GM23338 (cell line): ENCODE measurements around the gene NFIC. TPM values are rescaled to one million over a fixed set of nuclear protein-coding genes. Genes with fewer than 3 reads are reported as not detected.

Source experiments
- ATAC-seq: fragments of 200-7000 bp; cut with Tn5 transposase; 3 replicates; pipeline ENCODE4 v1.9.1; 2020
- DNase-seq: peaks from one replicate; pipeline ENCODE4 v3.0.0-alpha.2; 2015; ENCODE audit warnings: low spot score
- H2AFZ ChIP-seq: fragments of 200-600 bp; sonication (generic); 2 replicates; pipeline ENCODE4 v1.8.0; 2016; ENCODE audit warnings: antibody characterized with exemption, mild to moderate bottlenecking, moderate library complexity
- H3F3A ChIP-seq: fragments of 200-600 bp; sonication (generic); replicated peaks from 2 replicates; pipeline ENCODE4 v1.8.0; 2017; ENCODE audit warnings: antibody characterized with exemption, mixed run types, low read depth
- H3K27ac ChIP-seq: fragments of 200-600 bp; sonication (generic); 2 replicates; pipeline ENCODE4 v1.6.1; 2016; ENCODE audit warnings: low read depth
- H3K27me3 ChIP-seq: fragments of 200-600 bp; sonication (generic); 2 replicates; pipeline ENCODE4 v1.8.0; 2016; ENCODE audit warnings: mild to moderate bottlenecking, mixed run types, moderate library complexity; ENCODE audit not compliant: insufficient read depth
- H3K36me3 ChIP-seq: fragments of 200-600 bp; sonication (generic); 2 replicates; pipeline ENCODE4 v1.8.0; 2016; ENCODE audit warnings: mild to moderate bottlenecking; ENCODE audit not compliant: insufficient read depth
- H3K4me1 ChIP-seq: fragments of 200-600 bp; sonication (generic); 2 replicates; pipeline ENCODE4 v1.8.0; 2016; ENCODE audit warnings: mild to moderate bottlenecking, moderate library complexity; ENCODE audit not compliant: insufficient read depth
- H3K4me2 ChIP-seq: fragments of 200-600 bp; sonication (generic); 2 replicates; pipeline ENCODE4 v1.7.1; 2017; ENCODE audit warnings: mixed run types
- H3K4me3 ChIP-seq: fragments of 200-600 bp; sonication (generic); 2 replicates; pipeline ENCODE4 v1.6.1; 2016; ENCODE audit warnings: mixed run types
- H3K79me2 ChIP-seq: fragments of 200-600 bp; sonication (generic); replicated peaks from 2 replicates; pipeline ENCODE4 v1.8.0; 2017; ENCODE audit warnings: mild to moderate bottlenecking; ENCODE audit not compliant: insufficient read depth
- H3K9me2 ChIP-seq: fragments of 200-600 bp; sonication (generic); 2 replicates; pipeline ENCODE4 v1.8.0; 2017; ENCODE audit not compliant: insufficient read depth
- H4K20me1 ChIP-seq: fragments of 200-600 bp; sonication (generic); replicated peaks from 2 replicates; pipeline ENCODE4 v1.8.0; 2017; ENCODE audit warnings: mild to moderate bottlenecking; ENCODE audit not compliant: insufficient read depth
- H3K27ac Mint-ChIP-seq: 2 replicates; pipeline ENCODE4 v1.8.0; 2020; ENCODE audit warnings: inconsistent platforms, mild to moderate bottlenecking, moderate library complexity, mixed read lengths
- H3K27me3 Mint-ChIP-seq: 3 replicates; pipeline ENCODE4 v1.8.0; 2022; ENCODE audit warnings: low read depth, mild to moderate bottlenecking, moderate library complexity, mixed read lengths, inconsistent platforms; ENCODE audit not compliant: insufficient read depth, poor library complexity
- H3K36me3 Mint-ChIP-seq: 3 replicates; pipeline ENCODE4 v1.8.0; 2021; ENCODE audit warnings: low read depth, mild to moderate bottlenecking, inconsistent platforms, moderate library complexity, mixed read lengths
- H3K4me1 Mint-ChIP-seq: 3 replicates; pipeline ENCODE4 v1.8.0; 2020; ENCODE audit warnings: mild to moderate bottlenecking, inconsistent platforms, mixed read lengths
- H3K4me3 Mint-ChIP-seq: 3 replicates; pipeline ENCODE4 v1.8.0; 2021; ENCODE audit warnings: moderate library complexity, mild to moderate bottlenecking, inconsistent platforms, mixed read lengths
- H3K9me3 Mint-ChIP-seq: 3 replicates; pipeline ENCODE4 v1.8.0; 2020; ENCODE audit warnings: moderate library complexity, mild to moderate bottlenecking, inconsistent platforms, mixed read lengths
- CREB1 ChIP-seq: fragments of 250-450 bp; sonication (Bioruptor Pico); IDR thresholded peaks from 2 replicates; pipeline ENCODE4 v1.5.0; 2020; ENCODE audit warnings: low read depth, mild to moderate bottlenecking, moderate library complexity
- EZH2 ChIP-seq: fragments of 200-600 bp; sonication (generic); IDR thresholded peaks from one replicate; pipeline ENCODE4 v1.8.0; 2017; ENCODE audit warnings: antibody characterized with exemption, mild to moderate bottlenecking, low read depth; ENCODE audit not compliant: unreplicated experiment
- EZH2phosphoT487 ChIP-seq: fragments of 200-600 bp; sonication (generic); IDR thresholded peaks from one replicate; pipeline ENCODE4 v1.8.1; 2018; ENCODE audit warnings: antibody characterized with exemption; ENCODE audit not compliant: unreplicated experiment
- NANOG ChIP-seq: IDR thresholded peaks from 2 replicates; pipeline ENCODE4 v1.6.1; 2016; ENCODE audit warnings: antibody characterized with exemption, borderline replicate concordance
- ZNF114 ChIP-seq: fragments of 250-450 bp; sonication (Bioruptor Pico); IDR thresholded peaks from 2 replicates; pipeline ENCODE4 v1.5.0; 2020; ENCODE audit warnings: mild to moderate bottlenecking, moderate library complexity
- polyA plus RNA-seq: library from polyadenylated mRNA; unstranded; fragments of >200 nt; fragmentation: Nextera tagmentation; extraction: Ambion mirVana; gene quantifications from 2 replicates; pipeline ENCODE4 v1.2.1, GENCODE V29; 2016
- total RNA-seq: library from RNA; depleted of rRNA; stranded (reverse); fragments of >200 nt; shearing (Covaris generic); gene quantifications from 2 replicates; pipeline ENCODE4 v1.2.3, GENCODE V29; 2014

NFIC gene
- total and polyA plus RNA-seq, 2 experiments from 2014 or later, result 1.3 to 5.3 TPM

- no peak for TF ChIP-seq ZNF114 (CRISPR knock-in tag)
Observed at GRCh38 chr19:3359919-3360420, 6.4 kb upstream of the NFIC start (continued).

- Mint-ChIP-seq H3K36me3 (peaks cover 3% of the 10 kb centered on the region; the same call in 1 of the 3 replicates), H3K9me3 (peaks cover 2% of the 10 kb centered on the region; the same call in 1 of the 3 replicates), H3K4me1 (peaks cover 23% of the 10 kb centered on the region), H3K4me3 (peak overlapping the region; percentile 66), H3K27ac (no peak overlapping the region), H3K27me3 (peaks cover 88% of the 10 kb centered on the region)
- peaks cover 95% of the 10 kb centered on the region for H3K27me3 ChIP-seq
- no peaks in the 10 kb centered on the region for H3K79me2 ChIP-seq
- peaks cover 9% of the 10 kb centered on the region; the same call in 1 of the 2 replicates for H3F3A ChIP-seq
- H4K20me1 ChIP-seq, result peaks cover 19% of the 10 kb centered on the region; the same call in 1 of the 2 replicates
- no peaks in the 10 kb centered on the region for H3K9me2 ChIP-seq
- DNase-seq, result peak; percentile 57
- peak overlapping the region; percentile 45 for H3K4me3 ChIP-seq
- H3K36me3 ChIP-seq, result no peaks in the 10 kb centered on the region
- H3K4me1 ChIP-seq, result peaks cover 2% of the 10 kb centered on the region; the same call in 1 of the 2 replicates
- H2AFZ ChIP-seq, result no peak overlapping the region
- no peak overlapping the region for H3K27ac ChIP-seq
- peak; percentile 21 for ATAC-seq
- peak overlapping the region; percentile 75 for H3K4me2 ChIP-seq
- TF ChIP-seq ZNF114 (CRISPR knock-in tag) (no peak), NANOG (no peak), EZH2phosphoT487 (peak; percentile 53), EZH2 (peak; percentile 95)
Observed at GRCh38 chr19:3360421-3361383, 5.7 kb upstream of the NFIC start.

- ATAC-seq (no peak), DNase-seq (no peak)
- Histone ChIP-seq H4K20me1 (peaks cover 19% of the 10 kb centered on the region; the same call in 1 of the 2 replicates), H3K27me3 (peaks cover 94% of the 10 kb centered on the region), H3K4me3 (0 out of 2 replicates have a peak overlapping the region, but pooled peaks have one; percentile 45), H3K27ac (no peak overlapping the region), H3K9me2 (no peaks in the 10 kb centered on the region), H3K79me2 (no peaks in the 10 kb centered on the region), H2AFZ (no peak overlapping the region), H3K36me3 (no peaks in the 10 kb centered on the region), H3F3A (peaks cover 9% of the 10 kb centered on the region; the same call in 1 of the 2 replicates), H3K4me2 (no peak overlapping the region), H3K4me1 (peaks cover 3% of the 10 kb centered on the region; the same call in 1 of the 2 replicates)
- H3K4me1 Mint-ChIP-seq, result peaks cover 24% of the 10 kb centered on the region
- H3K4me3 Mint-ChIP-seq, result peak overlapping the region; percentile 16; the same call in 2 of the 3 replicates
- TF ChIP-seq CREB1 (CRISPR knock-in tag) (no peak), EZH2 (peak; percentile 69)
- peaks cover 3% of the 10 kb centered on the region; the same call in 1 of the 3 replicates for H3K36me3 Mint-ChIP-seq
- peaks cover 2% of the 10 kb centered on the region; the same call in 1 of the 3 replicates for H3K9me3 Mint-ChIP-seq
- H3K27ac Mint-ChIP-seq, result no peak overlapping the region
- peaks cover 85% of the 10 kb centered on the region for H3K27me3 Mint-ChIP-seq
Observed at GRCh38 chr19:3361384-3362216, 4.8 kb upstream of the NFIC start.
